Stimulated activated CD8-positive, alpha-beta memory T cell treated with anti-CD3 and anti-CD28 coated beads, Interleukin-12 subunit alpha, Interleukin-12 subunit beta, amount 100 ng/mL, for 4 hours (primary cell): ENCODE results near the gene GNG14.
A peak's percentile ranks its signal among the peaks of the same experiment; 100 is the strongest.
"Not testable (repeated sequence)": the region's sequence is repeated elsewhere in the genome, so short reads cannot be mapped to it uniquely, and the experiment has no call there.

Experiments
- DNase-seq: peaks from one replicate; pipeline ENCODE4 v3.0.0-alpha.2; 2020; ENCODE audit warnings: low read depth

Gene GNG14

DNA sequence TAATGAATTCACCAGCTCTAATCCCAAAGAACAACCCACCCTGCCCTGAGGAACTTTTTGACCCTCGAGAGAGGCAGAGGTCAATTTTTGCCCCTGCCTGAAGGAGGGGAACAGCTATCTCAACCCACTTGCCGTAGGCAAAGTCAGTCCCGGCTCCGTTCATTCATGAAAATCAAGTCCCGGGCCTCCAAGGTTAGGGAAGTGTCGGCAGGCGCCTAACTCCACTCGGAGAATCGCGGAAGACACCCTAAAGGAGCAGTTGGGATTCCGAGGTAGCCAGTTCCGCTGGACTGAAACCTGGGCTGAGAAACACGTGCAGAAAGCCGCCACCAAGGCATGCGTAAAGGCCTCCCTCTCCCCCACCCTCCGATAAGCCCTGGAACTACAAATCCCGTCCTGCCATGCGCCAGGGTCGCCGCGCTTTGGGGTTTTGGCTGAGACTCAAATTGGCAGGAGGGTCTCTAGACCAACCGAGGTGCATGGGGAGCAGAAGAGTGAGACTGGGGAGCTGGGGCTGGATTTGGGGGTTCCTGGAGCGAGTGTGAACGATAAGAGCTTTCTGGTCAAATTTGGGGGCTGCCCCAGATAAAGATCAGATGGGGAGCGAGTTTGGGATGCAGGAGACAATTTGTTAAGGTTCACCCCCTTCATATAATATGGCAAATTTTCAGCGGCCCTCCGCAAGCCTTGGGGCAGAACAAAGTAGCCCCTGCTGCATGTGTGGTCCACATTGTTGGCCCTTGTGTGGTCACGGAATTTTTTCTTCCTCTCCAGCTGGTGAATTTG is 36.0 kb downstream of the GNG14 start, which contains the start of gene TNPO2:
TNPO2 (minus strand) TSS at position 292 of the 786 bp plus-strand sequence. CDS start 2,955 bp downstream, outside the sequence.
- DNase-seq = peak; percentile 46

DNA sequence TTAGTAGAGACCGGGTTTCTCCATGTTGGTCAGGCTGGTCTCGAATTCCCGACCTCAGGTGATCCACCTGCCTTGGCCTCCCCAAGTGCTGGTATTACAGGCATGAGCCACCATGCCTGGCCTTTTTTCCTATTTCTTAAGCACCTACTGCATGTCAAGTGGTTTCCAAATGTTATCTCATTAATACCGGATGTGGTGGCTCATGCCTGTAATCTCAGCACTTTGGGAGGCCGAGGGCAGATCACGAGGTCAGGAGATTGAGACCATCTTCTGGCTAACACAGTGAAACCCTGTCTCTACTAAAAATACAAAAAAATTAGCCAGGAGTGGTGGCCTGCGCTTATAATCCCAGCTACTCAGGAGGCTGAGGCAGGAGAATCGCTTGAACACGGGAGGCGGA is 37.8 kb downstream of the GNG14 start:
- DNase-seq = not testable (repeated sequence)

DNA sequence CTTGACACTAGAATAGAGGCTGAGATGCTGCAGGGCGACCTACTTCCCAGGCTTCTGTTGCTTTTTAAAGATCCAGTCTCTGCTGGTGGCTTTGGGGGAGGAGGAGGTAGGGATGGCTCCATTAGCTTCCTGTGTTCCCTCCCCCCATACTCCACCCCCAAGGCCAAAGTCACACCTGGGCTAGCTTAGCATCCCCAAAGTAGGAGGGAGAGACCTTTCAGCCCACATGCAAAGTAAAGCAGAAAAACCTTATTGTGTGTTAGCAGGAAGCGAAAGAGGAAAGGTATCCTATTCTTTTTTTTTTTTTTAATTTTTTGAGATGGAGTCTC is 39.2 kb downstream of the GNG14 start:
- no peak for DNase-seq

DNA sequence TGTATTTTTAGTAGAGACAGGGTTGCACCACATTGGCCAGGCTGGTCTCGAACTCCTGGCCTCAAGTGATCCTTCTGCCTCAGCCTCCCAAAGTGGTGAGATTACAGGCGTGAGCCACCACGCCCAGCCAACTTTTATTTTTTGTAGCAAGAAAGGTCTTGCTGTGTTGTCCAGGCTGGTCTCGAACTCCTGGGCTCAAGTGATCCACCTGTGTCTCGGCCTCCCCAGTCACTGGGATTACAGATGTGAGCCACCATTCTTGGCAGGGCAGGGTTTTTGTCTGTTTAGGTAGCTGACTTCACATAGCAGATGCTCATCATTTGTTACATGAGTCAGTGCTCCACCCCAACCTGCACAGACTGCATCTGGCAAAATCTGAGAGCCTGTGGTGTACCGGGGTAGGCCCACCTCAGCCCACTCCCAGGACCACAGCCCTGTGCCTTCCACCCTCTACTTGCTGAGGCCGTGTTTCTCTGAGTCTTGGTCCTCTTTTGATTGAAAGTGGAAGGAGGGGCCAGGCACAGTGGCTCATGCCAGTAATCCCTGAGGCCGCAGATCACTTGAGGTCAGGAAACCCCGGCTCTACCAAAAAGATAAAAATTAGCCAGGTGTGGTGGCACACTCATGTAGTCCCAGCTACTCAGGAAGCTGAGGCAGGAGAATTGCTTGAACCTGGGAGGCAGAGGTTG is 40.1 kb downstream of the GNG14 start:
- DNase-seq = no peak

DNA sequence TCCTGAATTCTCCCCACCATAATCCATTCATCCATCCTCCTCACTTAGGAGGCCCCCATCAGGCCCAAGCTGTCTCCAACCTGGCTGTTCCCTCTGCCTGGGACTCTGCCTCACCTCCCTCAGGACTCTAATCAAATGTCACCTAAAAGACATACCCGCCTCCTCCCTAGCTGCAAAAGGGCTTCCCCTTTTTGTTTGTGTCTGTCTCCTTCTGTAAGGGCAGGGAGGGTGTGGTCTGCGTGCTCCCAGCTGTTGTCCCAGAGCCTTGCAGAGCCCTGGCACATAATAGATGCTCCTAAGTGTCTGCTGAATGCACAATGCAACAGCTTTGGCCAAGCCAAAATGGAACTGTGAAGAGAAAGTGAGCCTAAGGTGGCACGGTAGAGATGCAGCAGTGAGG is 42.3 kb downstream of the GNG14 start:
- no peak for DNase-seq

DNA sequence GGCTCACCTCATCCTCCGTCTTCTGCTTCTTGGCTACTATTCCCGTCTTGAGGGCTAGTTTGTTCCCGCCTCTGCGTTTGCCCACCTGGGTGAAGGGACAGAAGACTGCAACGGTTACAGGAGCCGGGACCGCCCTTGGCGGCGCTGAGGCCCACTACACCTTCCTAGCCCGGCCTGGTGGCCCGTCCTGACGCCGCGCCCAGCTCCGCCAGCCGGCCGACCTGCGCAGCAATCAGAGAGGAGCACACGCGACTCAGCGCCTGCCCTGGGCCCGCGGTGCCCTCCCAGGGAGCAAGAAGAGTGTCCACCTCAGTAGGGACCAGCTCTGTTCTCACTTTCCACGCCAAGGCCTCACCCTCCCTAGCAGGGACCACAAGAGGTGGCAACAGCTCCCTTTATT is 43.5 kb downstream of the GNG14 start:
- no peak for DNase-seq

DNA sequence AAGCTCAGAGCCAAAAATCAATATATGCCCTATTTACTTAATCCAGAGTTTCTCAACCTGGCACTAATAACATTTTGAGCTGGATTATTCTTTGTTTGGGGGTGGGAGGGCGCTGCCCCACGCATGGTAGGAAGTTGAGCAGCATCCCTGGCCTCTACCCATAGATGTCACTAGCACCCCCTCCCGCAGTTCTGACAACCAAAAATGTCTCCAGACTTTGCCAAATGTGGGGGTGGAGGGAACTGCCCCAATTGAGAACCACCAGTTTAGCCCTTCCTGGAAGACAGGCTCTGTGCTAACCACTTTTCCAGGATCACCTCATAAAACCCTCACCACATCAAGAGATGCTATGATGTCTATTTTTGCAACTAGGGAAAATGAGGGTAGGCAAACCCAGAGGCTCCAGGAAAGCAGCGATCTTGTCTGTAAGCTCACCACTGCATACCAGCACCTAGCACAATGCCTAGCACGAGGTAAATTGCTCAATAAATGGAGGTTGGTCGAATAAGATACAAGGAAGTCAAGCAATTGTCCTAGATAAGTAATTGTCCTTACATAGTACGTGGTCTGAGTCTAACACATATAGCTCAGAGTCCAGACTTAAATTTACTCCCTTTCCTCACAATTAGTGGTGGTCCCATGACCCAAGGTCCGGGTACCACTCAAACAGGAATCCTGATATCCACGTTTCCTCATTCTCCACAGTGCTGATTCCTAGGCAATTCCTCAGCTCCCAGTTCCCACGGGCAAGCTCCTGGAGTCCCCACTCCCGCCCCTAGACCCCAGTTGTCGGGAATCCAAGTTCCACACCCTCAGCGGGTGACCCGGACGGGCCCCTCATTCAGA is 45.8 kb downstream of the GNG14 start:
- DNase-seq = no peak

DNA sequence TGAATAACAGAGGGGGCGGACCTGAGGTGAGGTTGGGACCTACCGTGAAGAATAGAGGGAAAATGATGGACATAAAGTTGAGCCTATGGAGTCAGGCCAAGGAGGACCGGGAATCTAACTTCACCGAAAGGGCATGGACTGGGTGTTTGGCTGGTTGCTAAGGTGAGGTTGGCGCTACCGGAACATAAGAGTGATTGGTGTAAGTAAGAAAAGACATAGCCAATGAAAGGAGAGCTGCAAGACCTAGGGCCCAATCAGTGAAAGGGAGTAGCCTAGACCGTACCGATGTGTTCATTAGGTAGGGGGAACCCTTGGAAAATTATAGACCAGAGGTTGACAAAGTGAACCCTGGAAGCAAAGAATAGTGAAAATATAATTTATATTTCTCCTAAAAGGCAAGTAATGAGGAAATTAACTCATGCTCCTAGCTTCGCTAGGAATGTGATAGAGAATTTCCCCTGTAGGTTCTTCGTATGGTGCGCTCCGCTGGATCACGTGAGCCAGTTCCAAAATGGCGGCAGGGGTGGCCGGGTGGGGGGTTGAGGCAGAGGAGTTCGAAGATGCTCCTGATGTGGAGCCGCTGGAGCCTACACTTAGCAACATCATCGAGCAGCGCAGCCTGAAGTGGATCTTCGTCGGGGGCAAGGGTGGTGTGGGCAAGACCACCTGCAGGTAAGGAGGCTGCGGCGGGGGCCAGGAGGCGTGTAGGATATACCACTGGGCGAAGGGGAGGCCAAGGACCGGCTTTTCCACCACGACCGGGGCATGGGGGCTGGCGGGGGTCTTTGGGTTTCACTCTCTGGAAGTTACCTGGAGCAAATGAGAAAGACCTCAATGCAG is 49.4 kb downstream of the GNG14 start, which contains the start of gene GET3:
GET3 (plus strand) TSS at position 503 of the 840 bp plus-strand sequence; CDS start at position 512, 9 bp downstream.
- peak; percentile 59 for DNase-seq

DNA sequence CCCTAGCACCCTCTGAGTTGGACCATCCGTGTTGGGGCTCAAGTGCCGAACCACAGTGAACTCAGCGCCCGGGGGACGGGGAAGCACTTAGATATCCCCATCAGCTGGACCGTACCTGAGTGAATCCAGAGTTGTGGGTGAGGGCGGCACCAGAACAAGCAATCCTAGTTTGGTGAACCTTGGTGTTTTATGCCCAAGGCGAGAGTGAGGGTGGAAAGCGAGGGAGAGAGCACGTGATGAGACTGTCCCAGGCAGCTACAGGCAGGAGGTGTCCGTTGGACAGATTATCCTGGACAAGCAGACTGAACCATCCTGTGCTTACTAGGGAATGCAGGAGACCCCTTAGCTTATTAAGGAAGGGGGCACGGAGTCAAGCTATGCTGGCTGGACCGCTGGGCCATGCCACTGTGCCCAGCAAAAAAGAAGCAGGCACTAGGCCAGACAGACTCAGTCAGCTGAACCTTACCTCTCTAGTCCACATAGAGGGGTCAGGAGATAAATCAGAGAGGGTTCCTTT is 50.1 kb downstream of the GNG14 start:
- DNase-seq = no peak
